ENCODE data around the gene PCDHGA7.
"Not testable (repeated sequence)": the region's sequence is repeated elsewhere in the genome, so short reads cannot be mapped to it uniquely, and the experiment has no call there.

Gene PCDHGA7

GRCh38 chr5:141412854-141413539 lies 30.5 kb downstream of the PCDHGA7 start, which contains the start of gene PCDHGA10:
Gene PCDHGA10, plus strand, starts transcription at chr5:141412987. Its CDS starts 189 bp downstream, at chr5:141413176.
- peak; percentile 69 to 84 for DNase-seq
- Histone ChIP-seq H3K79me2 (ENCODE audit: control insufficient read depth, insufficient read depth, low read length, poor library complexity) (no peaks in the 10 kb centered on the region), H4K12ac (ENCODE audit: low read depth, low read length) (no peak within 1 kb of the TSS), H3K23ac (ENCODE audit: low read length) (no peak within 1 kb of the TSS), H3K4me3 (ENCODE audit: low read depth, low read length) (peak within 1 kb of the TSS; percentile 70), H3K79me1 (ENCODE audit: low read length) (peaks cover 5% of the 10 kb centered on the region), H3K36me3 (ENCODE audit: control insufficient read depth in 1 of 2, insufficient read depth in 2 of 2, low read length in 2 of 2) (peaks cover 16 to 20% of the 10 kb centered on the region in 2 experiments), H4K8ac (ENCODE audit: low read depth, low read length) (no peak within 1 kb of the TSS), H4K91ac (ENCODE audit: low read depth, low read length) (peak within 1 kb of the TSS; percentile 32), H3K4ac (ENCODE audit: low read depth, low read length) (no peak within 1 kb of the TSS), H2BK120ac (ENCODE audit: insufficient read depth, low read length, poor library complexity) (no peak within 1 kb of the TSS), H3K14ac (ENCODE audit: low read length) (peak within 1 kb of the TSS; percentile 34), H2BK5ac (ENCODE audit: low read depth, low read length, poor library complexity) (no peak within 1 kb of the TSS), H2AFZ (ENCODE audit: insufficient read depth, low read length, poor library complexity) (no peak within 1 kb of the TSS), H3K9me3 (ENCODE audit: insufficient read depth, low read depth, low read length) (peaks cover 22% of the 10 kb centered on the region), H3K27ac (ENCODE audit: low read depth, low read length) (no peak within 1 kb of the TSS), H2BK12ac (ENCODE audit: low read length) (no peak within 1 kb of the TSS), H2AK5ac (ENCODE audit: low read length) (no peak within 1 kb of the TSS), H3K4me2 (ENCODE audit: low read length) (peak within 1 kb of the TSS; percentile 62), H3K18ac (ENCODE audit: low read length) (peak within 1 kb of the TSS; percentile 27), H3K4me1 (ENCODE audit: control insufficient read depth in 1 of 2, insufficient read depth in 2 of 2, low read length in 2 of 2) (peaks cover 4% of the 10 kb centered on the region in 2 experiments), H3K27me3 (ENCODE audit: insufficient read depth, low read length) (no peaks in the 10 kb centered on the region), H3K9ac (ENCODE audit: low read length) (peak within 1 kb of the TSS; percentile 39)
- WGBS (ENCODE audit: extremely low coverage, insufficient coverage, insufficient read length): no CpG with 5 or more reads among the region's 31 CpGs

- H4K12ac ChIP-seq (ENCODE audit: low read depth, low read length): no peak overlapping the region
- no peak overlapping the region for H2BK5ac ChIP-seq (ENCODE audit: low read depth, low read length, poor library complexity)
- no peak overlapping the region for H4K91ac ChIP-seq (ENCODE audit: low read depth, low read length)
- no peak overlapping the region for H3K4ac ChIP-seq (ENCODE audit: low read depth, low read length)
- WGBS (ENCODE audit: extremely low coverage, insufficient coverage, insufficient read length): no CpG with 5 or more reads among the region's 25 CpGs
- no peak overlapping the region for H4K8ac ChIP-seq (ENCODE audit: low read depth, low read length)
- H3K4me2 ChIP-seq (ENCODE audit: low read length): peak overlapping the region; percentile 62
- H3K18ac ChIP-seq (ENCODE audit: low read length): no peak overlapping the region
- no peak overlapping the region for H3K9ac ChIP-seq (ENCODE audit: low read length)
- H3K79me2 ChIP-seq (ENCODE audit: control insufficient read depth, insufficient read depth, low read length, poor library complexity): no peaks in the 10 kb centered on the region
- H3K23ac ChIP-seq (ENCODE audit: low read length): no peak overlapping the region
- peaks cover 24% of the 10 kb centered on the region for H3K9me3 ChIP-seq (ENCODE audit: insufficient read depth, low read depth, low read length)
- H3K79me1 ChIP-seq (ENCODE audit: low read length): peaks cover 5% of the 10 kb centered on the region
- H3K4me1 ChIP-seq (ENCODE audit: control insufficient read depth in 1 of 2, insufficient read depth in 2 of 2, low read length in 2 of 2): peaks cover 6 to 8% of the 10 kb centered on the region in 2 experiments
- H2BK12ac ChIP-seq (ENCODE audit: low read length): no peak overlapping the region
- H2AFZ ChIP-seq (ENCODE audit: insufficient read depth, low read length, poor library complexity): no peak overlapping the region
- no peak overlapping the region for H3K27ac ChIP-seq (ENCODE audit: low read depth, low read length)
- H3K36me3 ChIP-seq (ENCODE audit: control insufficient read depth in 1 of 2, insufficient read depth in 2 of 2, low read length in 2 of 2): peaks cover 16 to 23% of the 10 kb centered on the region in 2 experiments
- H3K27me3 ChIP-seq (ENCODE audit: insufficient read depth, low read length): no peaks in the 10 kb centered on the region
- peak overlapping the region; percentile 70 for H3K4me3 ChIP-seq (ENCODE audit: low read depth, low read length)
- H2BK120ac ChIP-seq (ENCODE audit: insufficient read depth, low read length, poor library complexity): no peak overlapping the region
- no peak overlapping the region for H3K14ac ChIP-seq (ENCODE audit: low read length)
- no peak overlapping the region for H2AK5ac ChIP-seq (ENCODE audit: low read length)
- DNase-seq: no peak
Measured at GRCh38 chr5:141413540-141414069, 31.1 kb downstream of the PCDHGA7 start.

GRCh38 chr5:141414548-141415274 lies 32.2 kb downstream of the PCDHGA7 start:
- not testable (repeated sequence) for H2AFZ ChIP-seq (ENCODE audit: insufficient read depth, low read length, poor library complexity); H3K4me3 ChIP-seq (ENCODE audit: low read depth, low read length); H3K27ac ChIP-seq (ENCODE audit: low read depth, low read length); H2BK5ac ChIP-seq (ENCODE audit: low read depth, low read length, poor library complexity); H4K8ac ChIP-seq (ENCODE audit: low read depth, low read length); H3K14ac ChIP-seq (ENCODE audit: low read length); H3K9ac ChIP-seq (ENCODE audit: low read length); H3K4me2 ChIP-seq (ENCODE audit: low read length); DNase-seq; H2BK120ac ChIP-seq (ENCODE audit: insufficient read depth, low read length, poor library complexity); H3K23ac ChIP-seq (ENCODE audit: low read length); H3K18ac ChIP-seq (ENCODE audit: low read length); H4K91ac ChIP-seq (ENCODE audit: low read depth, low read length); H3K4ac ChIP-seq (ENCODE audit: low read depth, low read length); H3K79me1 ChIP-seq (ENCODE audit: low read length); H4K12ac ChIP-seq (ENCODE audit: low read depth, low read length); H2AK5ac ChIP-seq (ENCODE audit: low read length); H2BK12ac ChIP-seq (ENCODE audit: low read length); H3K79me2 ChIP-seq (ENCODE audit: control insufficient read depth, insufficient read depth, low read length, poor library complexity); H3K27me3 ChIP-seq (ENCODE audit: insufficient read depth, low read length); H3K4me1 ChIP-seq (ENCODE audit: control insufficient read depth in 1 of 2, insufficient read depth in 2 of 2, low read length in 2 of 2)
- Histone ChIP-seq H3K36me3 (ENCODE audit: control insufficient read depth in 1 of 2, insufficient read depth in 2 of 2, low read length in 2 of 2) (peaks cover 23 to 27% of the 10 kb centered on the region in 2 experiments), H3K9me3 (ENCODE audit: insufficient read depth, low read depth, low read length) (peaks cover 27% of the 10 kb centered on the region)
- no CpG with 5 or more reads among the region's 46 CpGs for WGBS (ENCODE audit: extremely low coverage, insufficient coverage, insufficient read length)

GRCh38 chr5:141415275-141415618 lies 32.7 kb downstream of the PCDHGA7 start:
- not testable (repeated sequence) for H3K79me1 ChIP-seq (ENCODE audit: low read length); H3K27ac ChIP-seq (ENCODE audit: low read depth, low read length); H2AK5ac ChIP-seq (ENCODE audit: low read length); H3K23ac ChIP-seq (ENCODE audit: low read length); H4K91ac ChIP-seq (ENCODE audit: low read depth, low read length); H2BK12ac ChIP-seq (ENCODE audit: low read length); H3K4me3 ChIP-seq (ENCODE audit: low read depth, low read length); H3K9ac ChIP-seq (ENCODE audit: low read length); DNase-seq; H3K4me1 ChIP-seq (ENCODE audit: control insufficient read depth in 1 of 2, insufficient read depth in 2 of 2, low read length in 2 of 2); H3K4me2 ChIP-seq (ENCODE audit: low read length); H2BK5ac ChIP-seq (ENCODE audit: low read depth, low read length, poor library complexity); H2BK120ac ChIP-seq (ENCODE audit: insufficient read depth, low read length, poor library complexity); H3K27me3 ChIP-seq (ENCODE audit: insufficient read depth, low read length); H3K79me2 ChIP-seq (ENCODE audit: control insufficient read depth, insufficient read depth, low read length, poor library complexity); H4K8ac ChIP-seq (ENCODE audit: low read depth, low read length); H3K14ac ChIP-seq (ENCODE audit: low read length); H3K18ac ChIP-seq (ENCODE audit: low read length); H4K12ac ChIP-seq (ENCODE audit: low read depth, low read length); H2AFZ ChIP-seq (ENCODE audit: insufficient read depth, low read length, poor library complexity); H3K4ac ChIP-seq (ENCODE audit: low read depth, low read length)
- H3K36me3 ChIP-seq (ENCODE audit: control insufficient read depth in 1 of 2, insufficient read depth in 2 of 2, low read length in 2 of 2): peaks cover 21 to 26% of the 10 kb centered on the region in 2 experiments
- WGBS (ENCODE audit: extremely low coverage, insufficient coverage, insufficient read length): no CpG with 5 or more reads among the region's 24 CpGs
- H3K9me3 ChIP-seq (ENCODE audit: insufficient read depth, low read depth, low read length): peaks cover 24% of the 10 kb centered on the region
